SHP77 treated with DMSO at 0.1 percent for 48 hours (cell line): Measurements from ENCODE around the gene RAB6C.
"Not testable (repeated sequence)": the region's sequence is repeated elsewhere in the genome, so short reads cannot be mapped to it uniquely, and the experiment has no call there.

Experiments
- DNase-seq: peaks from one replicate; lab custom pipeline; 2025; lab: John Stamatoyannopoulos, UW

Gene RAB6C

GRCh38 chr2:129996657-129997237, 17.3 kb downstream of the RAB6C start:
- not testable (repeated sequence) for DNase-seq

DNA sequence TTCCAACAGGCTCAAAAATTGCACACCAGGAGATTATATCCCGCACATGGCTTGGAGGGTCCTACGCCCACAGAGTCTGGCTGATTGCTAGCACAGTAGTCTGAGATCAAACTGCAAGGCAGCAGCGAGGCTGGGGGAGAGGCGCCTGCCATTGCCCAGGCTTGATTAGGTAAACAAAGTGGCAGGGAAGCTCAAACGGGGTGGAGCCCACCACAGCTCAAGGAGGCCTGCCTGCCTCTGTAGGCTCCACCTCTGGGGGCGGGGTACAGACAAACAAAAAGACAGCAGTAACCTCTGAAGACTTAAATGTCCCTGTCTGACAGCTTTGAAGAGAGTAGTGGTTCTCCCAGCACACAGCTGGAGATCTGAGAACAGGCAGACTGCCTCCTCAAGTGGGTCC, 19.3 kb downstream of the RAB6C start:
- not testable (repeated sequence) for DNase-seq

GRCh38 chr2:130005862-130006261, 26.4 kb downstream of the RAB6C start:
- not testable (repeated sequence) for DNase-seq

DNA sequence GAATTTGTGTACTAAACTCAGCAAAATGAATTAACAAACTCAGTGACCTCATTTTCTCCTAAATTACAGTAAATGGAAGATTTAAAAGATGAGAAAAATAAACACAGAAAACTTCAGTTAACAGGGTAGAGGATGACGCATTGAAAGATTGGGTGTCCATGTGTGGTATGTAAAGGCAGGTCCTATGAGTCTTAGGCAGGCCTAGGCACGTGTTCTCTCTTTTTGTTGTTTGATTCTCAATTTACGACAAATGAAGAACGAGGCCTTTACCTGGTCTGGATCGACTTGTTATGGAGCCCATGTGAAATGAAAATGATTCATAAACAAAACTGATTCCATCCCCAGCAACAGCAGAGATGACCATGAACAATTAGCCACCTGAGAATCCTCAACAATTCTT, 37.2 kb downstream of the RAB6C start:
- not testable (repeated sequence) for DNase-seq

DNA sequence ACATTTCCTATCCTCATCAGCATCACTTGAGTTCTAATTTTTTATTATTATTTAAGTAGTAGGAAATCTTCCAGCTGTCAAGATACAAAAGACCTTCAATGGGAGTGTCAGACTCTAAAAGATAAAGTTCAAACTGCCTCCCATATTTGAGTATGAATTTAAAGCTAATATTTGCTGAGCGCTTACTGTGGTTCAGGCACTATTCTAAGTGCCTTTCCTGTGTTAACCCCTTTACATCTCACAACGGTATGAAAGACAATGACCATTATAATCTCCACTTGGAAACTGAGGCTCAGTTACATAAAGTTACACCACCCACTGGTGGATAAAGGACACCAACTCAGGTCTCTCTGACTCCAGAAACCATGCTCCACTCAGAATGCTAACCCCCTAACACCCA, 39.9 kb downstream of the RAB6C start:
- no peak for DNase-seq

- DNase-seq, result not testable (repeated sequence)
These were observed 40.6 kb downstream of the RAB6C start for GRCh38 chr2:130020069-130020468.

GRCh38 chr2:130025931-130026330, 46.5 kb downstream of the RAB6C start:
- DNase-seq, result not testable (repeated sequence)
